Measurements from ENCODE around the gene TMED9.

The TMED9 gene

DNA sequence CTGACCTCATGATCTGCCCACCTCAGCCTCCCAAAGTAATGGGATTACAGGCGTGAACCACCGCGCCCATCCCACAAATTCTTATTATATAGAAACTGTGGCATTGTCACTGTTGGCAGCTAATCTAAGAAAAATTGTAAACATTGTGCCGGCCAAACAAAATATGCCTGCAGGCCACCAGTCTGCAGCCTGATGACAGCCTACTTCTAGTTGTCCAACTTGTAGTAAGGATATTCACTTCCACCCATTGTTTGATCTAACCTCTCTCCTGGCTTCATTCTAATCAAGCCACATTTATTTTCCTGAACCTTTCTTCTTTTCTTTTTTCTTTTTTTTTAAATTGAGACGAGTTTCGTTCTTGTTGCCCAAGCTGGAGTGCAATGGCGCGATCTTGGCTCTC, 13.7 kb upstream of the TMED9 start:
- DNase-seq (ENCODE audit: low spot score): no peak

DNA sequence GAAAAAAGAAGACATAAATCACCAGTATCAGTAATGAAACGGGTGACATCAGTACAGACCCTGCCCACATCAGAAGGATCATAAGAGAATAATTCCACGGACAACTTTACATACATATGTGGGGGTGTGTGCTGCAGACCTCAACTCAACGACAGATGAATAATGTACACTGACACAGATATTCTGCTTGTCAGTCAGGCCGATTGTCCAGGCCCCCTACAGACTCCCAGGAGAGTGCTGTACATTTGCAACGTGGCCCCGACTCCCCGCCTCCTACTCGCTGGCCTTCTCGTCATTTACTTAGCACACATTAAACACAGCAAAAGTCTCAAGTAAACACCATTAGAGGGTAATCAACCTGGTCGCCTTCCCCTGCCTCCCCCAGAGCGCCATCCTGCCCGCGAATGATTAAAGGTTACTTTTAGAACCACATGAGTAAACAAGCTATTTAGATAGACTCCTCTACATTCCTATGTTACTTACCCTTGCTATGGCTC, 3.5 kb upstream of the TMED9 start:
- DNase-seq (ENCODE audit: low spot score): no peak

DNA sequence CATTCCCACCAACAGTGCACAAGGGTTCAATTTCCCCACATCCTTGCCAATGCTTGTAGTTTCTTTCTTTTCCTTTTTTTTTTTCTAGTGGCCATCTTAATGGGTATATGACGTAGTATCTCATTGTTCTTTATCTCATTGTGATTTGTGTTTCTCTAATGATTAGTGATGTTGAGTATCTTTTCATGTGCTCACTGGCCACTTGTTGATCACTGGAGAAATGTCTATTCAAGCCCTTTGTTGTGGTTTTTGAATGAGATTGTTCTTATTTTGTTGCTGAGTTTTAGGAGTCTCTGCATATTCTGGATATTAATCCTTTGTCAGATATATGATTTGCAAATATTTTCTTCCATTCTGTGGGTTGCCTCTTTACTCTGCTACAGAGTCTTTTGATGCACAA, 1.6 kb upstream of the TMED9 start:
- DNase-seq (ENCODE audit: low spot score): no peak

DNA sequence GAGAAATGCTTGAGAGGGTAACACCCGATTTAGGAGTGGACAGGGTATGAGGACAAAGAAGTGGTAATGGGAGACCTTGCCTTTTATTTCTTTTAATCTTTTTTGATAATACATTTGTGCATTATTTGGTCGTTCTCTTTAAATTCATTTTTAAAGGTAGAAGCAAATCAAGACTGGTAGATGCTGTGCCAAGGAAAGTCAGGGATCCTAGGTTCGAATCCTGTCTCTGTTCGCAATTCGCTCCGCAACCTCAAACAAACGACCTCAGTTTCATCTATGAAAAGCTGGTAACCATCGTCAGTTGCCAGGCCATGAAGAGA, 353 bp upstream of the TMED9 start:
- DNase-seq (ENCODE audit: low spot score): no peak

DNA sequence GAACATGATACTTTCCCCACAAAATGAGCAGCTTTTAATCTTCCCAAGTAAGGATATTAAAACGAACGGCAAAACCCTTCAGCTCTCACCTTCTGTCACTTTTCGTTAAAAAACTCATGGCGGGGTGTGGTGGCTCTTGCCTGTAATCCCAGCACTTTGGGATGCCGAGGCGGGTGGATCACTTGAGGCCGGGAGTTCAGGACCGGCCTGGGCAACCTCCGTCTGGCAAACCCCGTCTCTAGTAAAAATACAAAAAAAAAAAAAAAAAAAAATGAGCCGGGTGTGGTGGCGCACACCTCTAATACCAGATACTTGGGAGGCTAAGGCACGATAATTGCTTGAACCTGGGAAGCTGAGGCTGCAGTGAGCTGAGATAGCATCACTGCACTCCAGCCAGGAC, 902 bp downstream of the TMED9 start:
- no peak for DNase-seq (ENCODE audit: low spot score)

DNA sequence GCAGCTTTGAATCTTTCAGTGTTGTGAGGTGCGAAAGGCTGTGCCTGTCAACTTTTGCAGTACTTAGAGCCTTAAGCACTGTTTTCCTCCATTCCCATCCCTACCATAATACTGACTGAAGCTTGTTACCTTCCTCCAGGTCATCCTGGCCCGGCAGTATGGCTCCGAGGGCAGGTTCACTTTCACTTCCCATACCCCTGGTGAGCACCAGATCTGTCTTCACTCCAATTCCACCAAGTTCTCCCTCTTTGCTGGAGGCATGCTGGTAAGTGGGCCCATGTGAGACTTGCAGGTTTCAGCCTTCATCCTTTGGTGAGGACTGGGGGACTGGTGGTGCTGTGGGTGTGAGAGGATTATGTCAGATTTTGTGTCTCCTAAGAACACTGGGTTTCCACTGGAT, 1.5 kb downstream of the TMED9 start:
- no peak for DNase-seq (ENCODE audit: low spot score)

DNA sequence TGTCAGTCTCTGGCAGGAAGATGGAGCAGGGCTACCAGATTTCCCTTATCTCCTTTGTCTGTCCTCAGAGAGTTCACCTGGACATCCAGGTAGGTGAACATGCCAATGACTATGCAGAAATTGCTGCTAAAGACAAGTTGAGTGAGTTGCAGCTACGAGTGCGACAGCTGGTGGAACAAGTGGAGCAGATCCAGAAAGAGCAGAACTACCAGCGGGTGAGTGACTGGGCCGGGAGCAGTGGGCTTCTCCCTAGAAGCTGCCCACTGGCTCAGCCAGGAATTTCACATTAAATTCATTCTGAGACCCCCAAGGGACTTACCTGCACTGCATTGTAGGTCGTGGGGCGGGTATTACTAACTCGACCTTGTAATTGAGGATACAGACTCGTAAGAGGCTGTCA, 2.1 kb downstream of the TMED9 start:
- no peak for DNase-seq (ENCODE audit: low spot score)

DNA sequence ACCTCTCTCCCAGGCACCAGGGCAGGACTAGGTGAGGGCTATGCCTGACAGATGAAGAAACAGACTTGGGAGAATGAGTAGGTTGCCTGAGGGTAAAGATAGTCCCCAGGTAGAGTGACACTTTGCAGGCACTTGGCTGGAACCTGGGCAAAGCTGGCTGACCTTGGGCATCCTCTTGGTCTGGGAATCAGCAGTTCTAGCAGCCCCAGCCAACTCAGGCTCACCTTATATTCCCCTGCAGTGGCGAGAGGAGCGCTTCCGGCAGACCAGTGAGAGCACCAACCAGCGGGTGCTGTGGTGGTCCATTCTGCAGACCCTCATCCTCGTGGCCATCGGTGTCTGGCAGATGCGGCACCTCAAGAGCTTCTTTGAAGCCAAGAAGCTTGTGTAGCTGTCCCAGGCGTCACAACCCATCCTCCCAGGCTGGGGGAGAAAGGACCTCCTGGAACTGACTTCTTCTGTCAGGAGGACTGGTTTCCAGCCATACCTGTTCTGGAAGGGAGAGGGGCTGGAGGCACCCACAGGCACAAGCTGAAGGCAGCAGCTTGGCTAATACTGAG, 3.1 kb downstream of the TMED9 start:
- DNase-seq (ENCODE audit: low spot score): no peak

DNA sequence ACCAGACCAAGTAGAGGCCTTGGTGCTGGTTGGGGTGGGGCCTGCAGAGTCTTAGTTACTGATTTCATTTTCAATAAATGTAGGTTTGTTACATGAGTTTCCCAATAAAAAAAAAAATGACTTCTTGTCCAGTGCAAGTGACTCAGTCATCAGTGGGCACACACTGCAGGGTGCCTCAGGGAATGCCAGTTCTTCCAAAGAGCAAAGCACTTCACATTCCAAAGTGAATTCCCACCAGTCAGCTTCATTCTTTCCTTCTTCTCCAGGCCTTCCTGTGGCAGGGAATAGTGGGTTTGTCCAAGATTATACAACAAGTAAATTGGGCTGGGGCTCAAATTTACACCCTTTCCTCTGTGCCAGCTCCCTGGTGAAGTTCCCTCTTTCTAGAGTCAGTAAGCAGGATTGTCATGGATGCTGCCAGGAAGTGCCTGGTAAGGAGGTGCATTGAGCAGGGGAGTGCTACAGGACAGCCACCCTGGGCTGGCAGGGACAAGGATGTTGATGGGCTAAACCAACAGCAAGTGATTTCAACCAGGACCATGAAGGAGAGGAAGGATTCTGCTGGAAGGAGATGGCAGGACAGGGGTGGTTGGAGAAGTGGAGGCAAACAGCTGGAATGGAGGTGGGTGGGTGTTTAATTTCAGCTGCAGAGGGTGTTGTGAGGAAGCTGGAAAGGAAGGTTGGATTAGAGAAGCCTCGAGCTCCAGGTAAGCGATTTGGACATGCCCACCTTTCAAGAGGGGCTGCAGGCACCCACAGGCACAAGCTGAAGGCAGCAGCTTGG, 4.2 kb downstream of the TMED9 start:
- no peak for DNase-seq (ENCODE audit: low spot score)

DNA sequence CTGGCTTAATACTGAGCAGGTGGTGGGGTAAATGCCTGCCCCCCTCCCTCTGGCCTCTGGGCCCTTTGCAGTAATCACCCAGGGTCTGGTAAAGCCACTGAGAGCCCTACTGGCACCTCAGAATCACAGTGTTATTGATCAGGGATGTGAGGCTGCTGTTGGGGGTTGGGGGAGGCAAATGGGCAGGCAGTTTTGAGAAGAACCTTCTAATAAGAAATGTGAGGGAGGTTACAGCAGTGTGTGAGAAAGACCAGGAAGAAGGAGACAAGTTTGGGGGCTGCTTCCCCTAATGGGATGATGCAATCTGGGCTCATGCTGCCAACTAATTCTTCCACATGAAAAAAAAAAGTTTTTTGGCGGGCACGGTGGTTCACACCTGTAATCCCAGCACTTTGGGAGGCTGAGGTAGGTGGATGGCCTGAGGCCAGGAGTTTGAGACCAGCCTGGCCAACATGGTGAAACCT, 4.8 kb downstream of the TMED9 start:
- no peak for DNase-seq (ENCODE audit: low spot score)

DNA sequence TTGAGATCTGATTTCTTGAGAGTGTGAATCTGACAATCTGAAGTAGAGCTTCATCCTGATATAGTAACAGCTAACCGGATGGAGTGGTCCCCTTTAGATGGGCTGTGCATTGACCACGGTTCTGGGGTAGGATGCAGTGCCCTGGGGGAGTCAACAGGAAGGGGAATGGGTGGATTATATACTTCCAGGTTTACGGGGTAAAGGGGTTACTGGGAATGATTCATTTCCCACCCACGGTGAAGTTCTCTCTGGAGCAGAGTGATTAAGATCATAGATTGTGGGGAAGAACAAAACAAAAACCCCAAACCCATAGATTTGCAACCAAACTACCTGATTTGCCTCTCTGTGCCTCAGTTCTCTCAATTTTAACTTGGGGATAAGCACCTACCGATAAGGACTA, 6.5 kb downstream of the TMED9 start:
- DNase-seq (ENCODE audit: low spot score): no peak

DNA sequence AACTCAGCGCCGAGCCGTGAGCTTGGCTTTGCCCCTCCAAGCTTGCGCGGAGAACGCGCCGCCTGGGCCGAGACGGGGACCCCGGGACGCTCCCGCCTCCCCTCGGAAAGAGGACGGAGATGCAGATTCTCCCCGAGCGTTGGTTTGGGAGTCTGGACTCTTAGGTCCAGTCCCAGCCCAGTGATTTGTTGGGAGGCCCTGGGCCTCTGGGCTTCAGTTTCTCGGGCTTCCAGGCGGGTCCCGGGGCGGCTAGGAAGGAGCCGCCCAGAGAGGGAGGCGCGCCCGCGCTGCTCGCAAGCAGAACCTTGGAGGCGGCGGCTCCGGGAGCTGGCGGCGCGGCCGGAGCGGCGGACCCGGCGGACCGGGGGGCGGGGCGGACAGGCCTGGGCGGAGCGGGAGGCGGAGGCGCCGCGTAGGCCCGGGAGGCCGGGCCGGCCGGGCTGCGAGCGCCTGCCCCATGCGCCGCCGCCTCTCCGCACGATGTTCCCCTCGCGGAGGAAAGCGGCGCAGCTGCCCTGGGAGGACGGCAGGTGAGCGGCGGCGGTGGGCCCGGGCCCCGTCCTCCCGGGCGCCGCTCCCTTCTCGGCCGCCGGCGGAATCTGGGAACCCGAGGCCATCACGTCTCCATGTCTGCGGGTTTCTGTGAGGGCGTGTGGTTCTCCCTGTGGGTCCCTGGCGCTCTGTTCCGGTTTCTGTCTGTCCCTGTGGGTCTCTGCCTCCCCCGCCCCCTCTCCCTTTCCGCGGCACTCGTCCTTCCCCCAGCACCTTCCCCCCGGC, 7.9 kb downstream of the TMED9 start, which contains the start of gene B4GALT7:
TSS of gene B4GALT7 (plus strand) at position 402 of the 777 bp plus-strand sequence. CDS start at position 481, 79 bp downstream.
- peak; percentile 82 for DNase-seq (ENCODE audit: low spot score)

DNA sequence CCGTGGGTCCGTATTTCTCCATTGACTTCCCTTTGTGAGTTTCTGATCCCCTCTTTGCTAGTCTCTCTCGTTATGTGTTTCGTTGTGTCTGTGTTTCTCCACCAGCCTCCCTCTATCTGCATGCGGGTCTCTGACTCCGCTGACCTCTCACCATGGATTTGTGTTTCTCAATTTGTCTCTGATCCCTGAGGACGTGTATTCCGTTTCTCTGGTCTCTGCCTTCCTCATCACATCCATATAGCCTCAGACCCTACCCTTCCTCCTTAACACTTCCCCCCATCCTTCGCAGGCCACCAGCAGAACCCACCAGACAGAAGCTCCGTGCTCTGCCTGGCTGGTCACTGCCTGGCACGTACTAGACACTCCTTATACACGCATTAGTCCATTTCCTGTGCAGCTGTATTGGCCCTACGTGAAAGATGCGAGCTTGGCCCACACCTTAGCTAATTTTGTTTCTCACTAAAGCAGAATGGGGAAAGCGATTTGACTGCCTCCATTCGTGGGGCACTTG, 8.6 kb downstream of the TMED9 start:
- DNase-seq (ENCODE audit: low spot score): peak; percentile 53

DNA sequence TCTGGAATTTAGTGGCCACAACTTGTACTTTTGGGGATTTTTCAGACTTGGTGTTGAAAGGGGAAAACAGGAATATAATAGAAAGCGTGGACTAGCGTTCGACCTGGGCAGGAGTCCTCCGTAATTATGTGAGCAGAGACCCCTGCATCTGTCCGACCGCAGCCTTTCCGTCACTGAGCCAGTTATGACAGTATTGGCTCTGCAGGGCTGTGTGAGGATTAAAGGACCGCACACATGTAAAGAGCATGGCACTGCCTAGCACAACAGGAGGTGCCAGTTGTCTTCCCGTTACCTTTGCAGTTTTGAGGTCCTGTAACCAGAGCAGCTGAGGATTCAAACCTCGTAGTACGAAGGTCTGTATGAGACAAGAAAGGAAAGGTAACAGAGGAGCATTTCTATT, 9.1 kb downstream of the TMED9 start:
- no peak for DNase-seq (ENCODE audit: low spot score)

DNA sequence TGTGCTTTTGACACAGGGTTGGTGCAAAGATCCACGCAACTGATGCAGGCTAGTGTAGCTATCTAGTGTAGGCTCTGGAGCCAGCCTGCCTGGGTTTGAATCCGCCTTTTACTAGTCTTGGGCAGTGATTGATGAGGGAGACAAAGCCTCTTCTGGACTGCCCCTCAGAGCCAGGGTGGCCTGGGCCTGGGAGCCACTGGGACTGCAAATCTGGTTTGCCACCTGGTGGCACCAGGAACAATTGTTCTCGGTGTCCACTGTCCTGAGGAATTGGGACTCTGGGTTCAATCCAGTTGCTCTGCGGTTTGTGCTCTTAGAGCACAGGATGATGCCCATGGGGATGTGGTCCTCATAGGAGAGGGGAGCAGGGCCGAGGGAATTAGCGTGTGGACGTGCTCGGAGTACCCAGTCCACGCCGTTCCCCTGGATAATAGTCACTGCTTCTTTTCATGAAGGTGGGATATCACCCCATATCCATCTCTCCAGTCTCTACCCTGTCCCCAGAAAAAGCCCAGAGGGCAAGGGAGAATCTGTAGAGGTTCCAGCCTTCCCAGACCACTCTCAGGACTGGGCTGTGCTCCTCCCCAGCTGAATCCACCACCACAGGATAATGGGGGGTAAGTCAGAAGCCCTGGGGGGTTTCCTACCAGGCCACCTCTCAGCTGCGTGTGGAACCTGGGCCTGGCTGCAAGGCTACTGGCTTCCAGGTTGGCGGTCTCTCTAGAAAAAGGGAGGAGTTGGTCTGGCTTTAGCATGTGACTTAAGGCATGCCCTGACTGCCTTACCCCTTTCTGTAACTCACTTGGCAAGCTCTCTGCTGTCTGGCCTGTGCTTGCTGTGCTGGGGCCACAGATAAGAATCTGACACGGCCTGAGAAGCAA, 9.8 kb downstream of the TMED9 start:
- DNase-seq (ENCODE audit: low spot score): no peak

DNA sequence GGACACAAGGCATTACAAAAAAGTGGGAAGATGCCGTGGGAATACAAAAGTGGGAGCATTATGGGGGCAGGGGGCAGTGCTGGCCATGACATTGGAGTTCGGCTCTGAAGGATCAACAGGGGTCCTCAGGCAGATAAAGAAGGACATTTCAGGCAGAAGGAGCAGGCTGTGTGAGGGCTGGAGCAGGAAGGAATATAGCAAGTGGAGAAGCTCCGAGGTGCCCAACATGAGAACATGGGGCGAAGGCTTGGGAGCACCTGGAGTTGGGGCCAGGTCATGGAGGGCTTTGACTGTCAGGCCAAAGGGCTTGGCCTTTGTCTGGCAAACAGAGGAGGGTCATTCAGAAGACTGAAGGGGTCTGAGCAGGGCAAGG, 10.4 kb downstream of the TMED9 start:
- DNase-seq (ENCODE audit: low spot score): no peak

DNA sequence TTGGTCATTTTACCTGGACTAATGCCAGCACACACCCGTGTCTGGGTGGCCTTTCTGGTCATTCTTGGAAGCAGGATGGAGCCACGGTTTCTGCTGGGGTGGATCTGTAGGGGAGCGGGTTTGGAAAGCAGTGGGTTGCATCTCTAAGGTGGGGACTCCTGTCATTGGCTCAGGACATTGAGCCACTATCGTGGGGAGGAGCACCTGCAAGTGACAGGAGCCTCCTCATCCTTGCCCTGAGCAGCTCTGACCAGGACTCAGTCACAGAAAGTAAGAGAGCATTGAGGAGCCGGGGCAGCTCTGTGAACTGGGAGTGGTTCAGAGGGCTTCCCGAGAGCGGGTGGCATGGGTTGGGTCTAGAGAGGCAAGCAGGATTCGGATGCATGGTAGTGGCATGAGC, 11.6 kb downstream of the TMED9 start:
- DNase-seq (ENCODE audit: low spot score): no peak

DNA sequence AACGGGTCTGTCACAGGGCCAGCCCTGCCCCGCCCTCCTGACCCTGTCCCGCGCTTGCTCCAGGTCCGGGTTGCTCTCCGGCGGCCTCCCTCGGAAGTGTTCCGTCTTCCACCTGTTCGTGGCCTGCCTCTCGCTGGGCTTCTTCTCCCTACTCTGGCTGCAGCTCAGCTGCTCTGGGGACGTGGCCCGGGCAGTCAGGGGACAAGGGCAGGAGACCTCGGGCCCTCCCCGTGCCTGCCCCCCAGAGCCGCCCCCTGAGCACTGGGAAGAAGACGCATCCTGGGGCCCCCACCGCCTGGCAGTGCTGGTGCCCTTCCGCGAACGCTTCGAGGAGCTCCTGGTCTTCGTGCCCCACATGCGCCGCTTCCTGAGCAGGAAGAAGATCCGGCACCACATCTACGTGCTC, 12.1 kb downstream of the TMED9 start:
- no peak for DNase-seq (ENCODE audit: low spot score)

DNA sequence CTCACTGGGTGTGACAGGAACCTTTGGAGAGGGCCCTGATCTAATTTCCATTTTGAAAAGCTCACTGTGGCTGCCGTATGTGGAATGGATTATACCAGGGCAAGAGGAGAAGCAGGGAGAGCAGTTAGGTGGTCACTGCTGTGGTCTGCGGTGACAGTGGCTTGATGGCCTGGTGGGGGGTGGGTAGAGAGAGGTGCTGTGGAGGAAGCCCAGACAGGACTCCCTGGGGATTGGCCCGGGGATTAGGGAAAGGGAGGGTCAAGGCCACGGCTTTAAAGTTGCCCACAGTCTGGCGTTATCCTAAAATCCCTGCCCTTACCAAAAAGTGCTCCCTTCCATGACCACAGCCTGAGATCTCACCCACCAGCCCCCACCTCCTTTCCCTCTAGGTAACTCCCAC, 12.7 kb downstream of the TMED9 start:
- no peak for DNase-seq (ENCODE audit: low spot score)

DNA sequence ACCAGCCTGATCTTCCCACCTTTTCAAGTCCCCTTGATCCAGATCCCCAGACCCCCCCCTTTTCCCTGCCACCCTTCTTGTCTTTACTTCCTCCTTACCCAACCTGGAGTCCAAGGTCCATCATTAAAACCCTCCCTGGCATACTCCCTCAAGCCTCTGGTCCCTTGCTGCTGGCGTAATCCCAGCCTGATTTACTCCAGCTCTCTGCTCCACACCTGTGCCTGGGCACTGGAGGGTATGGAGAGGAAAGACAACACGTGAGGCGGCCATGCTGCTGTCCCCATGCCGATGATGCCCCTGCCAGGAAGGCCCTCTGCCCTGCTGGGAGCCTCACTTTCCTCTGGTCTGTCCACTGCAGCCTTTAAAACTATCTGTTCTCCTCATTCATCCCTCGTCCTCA, 13.1 kb downstream of the TMED9 start:
- no peak for DNase-seq (ENCODE audit: low spot score)

DNA sequence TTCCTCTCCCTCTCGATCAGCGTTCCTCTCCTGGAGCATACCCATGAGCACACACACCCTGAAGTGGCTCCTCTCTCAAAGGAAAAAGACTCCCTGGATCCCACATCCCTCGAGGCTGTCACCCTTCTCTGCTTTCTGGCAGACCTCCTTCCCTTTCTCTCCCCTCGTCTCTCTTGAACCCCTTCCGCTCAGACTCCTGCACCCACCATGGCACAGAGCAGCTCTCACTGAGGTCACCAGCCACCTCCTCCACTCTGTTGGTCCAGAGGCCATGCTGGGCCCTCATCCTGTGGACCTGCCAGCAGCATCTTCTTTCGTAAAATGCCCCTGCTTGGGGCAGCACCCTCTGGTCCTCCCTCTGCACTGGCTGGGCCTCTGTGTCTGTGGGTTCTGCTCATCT, 13.7 kb downstream of the TMED9 start:
- DNase-seq (ENCODE audit: low spot score): no peak

All from Ammon's horn (tissue), 1 donor.